GM23338 (cell line): ENCODE data around the gene TMC3. TPM values are rescaled to one million over a fixed set of nuclear protein-coding genes. Genes with fewer than 3 reads are reported as not detected.

Experiments used
- ATAC-seq: fragments of 200-7000 bp; cut with Tn5 transposase; 3 replicates; pipeline ENCODE4 v1.9.1; 2020
- DNase-seq: peaks from one replicate; pipeline ENCODE4 v3.0.0-alpha.2; 2015; ENCODE audit warnings: low spot score
- H2AFZ ChIP-seq: fragments of 200-600 bp; sonication (generic); 2 replicates; pipeline ENCODE4 v1.8.0; 2016; ENCODE audit warnings: antibody characterized with exemption, mild to moderate bottlenecking, moderate library complexity
- H3F3A ChIP-seq: fragments of 200-600 bp; sonication (generic); replicated peaks from 2 replicates; pipeline ENCODE4 v1.8.0; 2017; ENCODE audit warnings: antibody characterized with exemption, mixed run types, low read depth
- H3K27ac ChIP-seq: fragments of 200-600 bp; sonication (generic); 2 replicates; pipeline ENCODE4 v1.6.1; 2016; ENCODE audit warnings: low read depth
- H3K27me3 ChIP-seq: fragments of 200-600 bp; sonication (generic); 2 replicates; pipeline ENCODE4 v1.8.0; 2016; ENCODE audit warnings: mild to moderate bottlenecking, mixed run types, moderate library complexity; ENCODE audit not compliant: insufficient read depth
- H3K36me3 ChIP-seq: fragments of 200-600 bp; sonication (generic); 2 replicates; pipeline ENCODE4 v1.8.0; 2016; ENCODE audit warnings: mild to moderate bottlenecking; ENCODE audit not compliant: insufficient read depth
- H3K4me1 ChIP-seq: fragments of 200-600 bp; sonication (generic); 2 replicates; pipeline ENCODE4 v1.8.0; 2016; ENCODE audit warnings: mild to moderate bottlenecking, moderate library complexity; ENCODE audit not compliant: insufficient read depth
- H3K4me2 ChIP-seq: fragments of 200-600 bp; sonication (generic); 2 replicates; pipeline ENCODE4 v1.7.1; 2017; ENCODE audit warnings: mixed run types
- H3K4me3 ChIP-seq: fragments of 200-600 bp; sonication (generic); 2 replicates; pipeline ENCODE4 v1.6.1; 2016; ENCODE audit warnings: mixed run types
- H3K79me2 ChIP-seq: fragments of 200-600 bp; sonication (generic); replicated peaks from 2 replicates; pipeline ENCODE4 v1.8.0; 2017; ENCODE audit warnings: mild to moderate bottlenecking; ENCODE audit not compliant: insufficient read depth
- H3K9me2 ChIP-seq: fragments of 200-600 bp; sonication (generic); 2 replicates; pipeline ENCODE4 v1.8.0; 2017; ENCODE audit not compliant: insufficient read depth
- H4K20me1 ChIP-seq: fragments of 200-600 bp; sonication (generic); replicated peaks from 2 replicates; pipeline ENCODE4 v1.8.0; 2017; ENCODE audit warnings: mild to moderate bottlenecking; ENCODE audit not compliant: insufficient read depth
- H3K27ac Mint-ChIP-seq: 2 replicates; pipeline ENCODE4 v1.8.0; 2020; ENCODE audit warnings: inconsistent platforms, mild to moderate bottlenecking, moderate library complexity, mixed read lengths
- H3K27me3 Mint-ChIP-seq: 3 replicates; pipeline ENCODE4 v1.8.0; 2022; ENCODE audit warnings: low read depth, mild to moderate bottlenecking, moderate library complexity, mixed read lengths, inconsistent platforms; ENCODE audit not compliant: insufficient read depth, poor library complexity
- H3K36me3 Mint-ChIP-seq: 3 replicates; pipeline ENCODE4 v1.8.0; 2021; ENCODE audit warnings: low read depth, mild to moderate bottlenecking, inconsistent platforms, moderate library complexity, mixed read lengths
- H3K4me1 Mint-ChIP-seq: 3 replicates; pipeline ENCODE4 v1.8.0; 2020; ENCODE audit warnings: mild to moderate bottlenecking, inconsistent platforms, mixed read lengths
- H3K4me3 Mint-ChIP-seq: 3 replicates; pipeline ENCODE4 v1.8.0; 2021; ENCODE audit warnings: moderate library complexity, mild to moderate bottlenecking, inconsistent platforms, mixed read lengths
- H3K9me3 Mint-ChIP-seq: 3 replicates; pipeline ENCODE4 v1.8.0; 2020; ENCODE audit warnings: moderate library complexity, mild to moderate bottlenecking, inconsistent platforms, mixed read lengths
- CREB1 ChIP-seq: fragments of 250-450 bp; sonication (Bioruptor Pico); IDR thresholded peaks from 2 replicates; pipeline ENCODE4 v1.5.0; 2020; ENCODE audit warnings: low read depth, mild to moderate bottlenecking, moderate library complexity
- EZH2 ChIP-seq: fragments of 200-600 bp; sonication (generic); IDR thresholded peaks from one replicate; pipeline ENCODE4 v1.8.0; 2017; ENCODE audit warnings: antibody characterized with exemption, mild to moderate bottlenecking, low read depth; ENCODE audit not compliant: unreplicated experiment
- EZH2phosphoT487 ChIP-seq: fragments of 200-600 bp; sonication (generic); IDR thresholded peaks from one replicate; pipeline ENCODE4 v1.8.1; 2018; ENCODE audit warnings: antibody characterized with exemption; ENCODE audit not compliant: unreplicated experiment
- JUNB ChIP-seq: IDR thresholded peaks from one replicate; pipeline ENCODE4 v1.6.1; 2016; ENCODE audit warnings: antibody characterized with exemption; ENCODE audit not compliant: unreplicated experiment
- NANOG ChIP-seq: IDR thresholded peaks from 2 replicates; pipeline ENCODE4 v1.6.1; 2016; ENCODE audit warnings: antibody characterized with exemption, borderline replicate concordance
- POLR2AphosphoS5 ChIP-seq: IDR thresholded peaks from 2 replicates; pipeline ENCODE4 v1.6.1; 2016; ENCODE audit warnings: antibody characterized with exemption, low read depth
- STAT1 ChIP-seq: IDR thresholded peaks from one replicate; pipeline ENCODE4 v1.6.1; 2016; ENCODE audit warnings: antibody characterized with exemption; ENCODE audit not compliant: unreplicated experiment
- ZNF114 ChIP-seq: fragments of 250-450 bp; sonication (Bioruptor Pico); IDR thresholded peaks from 2 replicates; pipeline ENCODE4 v1.5.0; 2020; ENCODE audit warnings: mild to moderate bottlenecking, moderate library complexity
- ZNF331 ChIP-seq: fragments of 250-450 bp; sonication (Bioruptor Pico); IDR thresholded peaks from 2 replicates; pipeline ENCODE4 v1.5.0; 2020; ENCODE audit warnings: low read depth, mild to moderate bottlenecking, moderate library complexity
- ZNF462 ChIP-seq: fragments of 250-450 bp; sonication (Bioruptor Pico); IDR thresholded peaks from 2 replicates; pipeline ENCODE4 v1.5.0; 2020; ENCODE audit warnings: mild to moderate bottlenecking, moderate library complexity
- polyA plus RNA-seq: library from polyadenylated mRNA; unstranded; fragments of >200 nt; fragmentation: Nextera tagmentation; extraction: Ambion mirVana; gene quantifications from 2 replicates; pipeline ENCODE4 v1.2.1, GENCODE V29; 2016
- total RNA-seq: library from RNA; depleted of rRNA; stranded (reverse); fragments of >200 nt; shearing (Covaris generic); gene quantifications from 2 replicates; pipeline ENCODE4 v1.2.3, GENCODE V29; 2014
- TF ChIP-seq, protein P1 (sequence below), 2 experiments: fragments of 200-600 bp in 1 of 2; sonication (generic) in 1 of 2; conservative IDR thresholded peaks; 2 replicates each; pipeline versions ENCODE4 v1.5.1 to v1.6.1; 2016 to 2017; ENCODE audit warnings: antibody characterized with exemption in 2 of 2, low read depth in 2 of 2, mild to moderate bottlenecking in 2 of 2, moderate library complexity in 1 of 2
- TF ChIP-seq, protein P2 (sequence below): IDR thresholded peaks from 2 replicates; pipeline ENCODE4 v1.6.1; 2016; ENCODE audit warnings: antibody characterized with exemption
- TF ChIP-seq, protein P3 (sequence below): IDR thresholded peaks from one replicate; pipeline ENCODE4 v1.6.1; 2018; ENCODE audit warnings: antibody characterized with exemption; ENCODE audit not compliant: unreplicated experiment

The TMC3 gene
- total and polyA plus RNA-seq, 2 experiments from 2014 or later, result 0.10 TPM; not detected in 1

DNA sequence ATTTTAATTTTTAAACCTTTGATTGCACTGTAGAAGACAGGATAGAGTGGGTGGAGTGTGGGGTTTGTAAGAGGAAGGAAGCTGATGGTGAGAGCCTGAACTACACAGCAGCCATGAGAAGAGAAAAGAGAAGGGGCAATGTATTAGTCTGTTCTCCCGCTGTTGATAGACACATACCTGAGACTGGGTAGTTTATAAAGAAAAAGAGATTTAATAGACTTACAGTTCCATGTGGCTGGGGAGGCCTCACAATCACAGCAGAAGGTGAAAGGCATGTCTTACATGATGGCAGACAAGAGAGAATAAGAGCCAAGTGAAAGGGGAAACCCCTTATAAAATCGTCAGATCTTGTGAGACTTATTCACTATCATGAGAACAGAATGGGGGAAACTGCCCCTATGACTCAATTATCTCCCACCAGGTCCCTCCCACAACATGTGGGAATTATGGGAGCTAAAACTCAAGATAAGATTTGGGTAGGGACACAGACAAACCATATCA lies 87.3 kb downstream of the TMC3 start:
- Mint-ChIP-seq H3K4me1 (no peaks in the 10 kb centered on the region), H3K9me3 (no peaks in the 10 kb centered on the region), H3K36me3 (no peaks in the 10 kb centered on the region), H3K27ac (no peak overlapping the region), H3K27me3 (peaks cover 3% of the 10 kb centered on the region), H3K4me3 (no peak overlapping the region)
- no peaks in the 10 kb centered on the region for H3K9me2 ChIP-seq
- no peaks in the 10 kb centered on the region for H3K36me3 ChIP-seq
- no peaks in the 10 kb centered on the region for H3K79me2 ChIP-seq
- H3F3A ChIP-seq, result no peaks in the 10 kb centered on the region
- H3K4me2 ChIP-seq, result no peak overlapping the region
- H2AFZ ChIP-seq, result no peak overlapping the region
- DNase-seq (no peak), ATAC-seq (no peak)
- no peaks in the 10 kb centered on the region for H4K20me1 ChIP-seq
- TF ChIP-seq EZH2phosphoT487 (no peak), CREB1 (no peak), STAT1 (no peak), EZH2 (no peak), ZNF114 (CRISPR knock-in tag) (no peak), JUNB (no peak), POLR2AphosphoS5 (no peak), ZNF462 (no peak), NANOG (no peak), ZNF331 (no peak)
- TF ChIP-seq, protein P1, sequence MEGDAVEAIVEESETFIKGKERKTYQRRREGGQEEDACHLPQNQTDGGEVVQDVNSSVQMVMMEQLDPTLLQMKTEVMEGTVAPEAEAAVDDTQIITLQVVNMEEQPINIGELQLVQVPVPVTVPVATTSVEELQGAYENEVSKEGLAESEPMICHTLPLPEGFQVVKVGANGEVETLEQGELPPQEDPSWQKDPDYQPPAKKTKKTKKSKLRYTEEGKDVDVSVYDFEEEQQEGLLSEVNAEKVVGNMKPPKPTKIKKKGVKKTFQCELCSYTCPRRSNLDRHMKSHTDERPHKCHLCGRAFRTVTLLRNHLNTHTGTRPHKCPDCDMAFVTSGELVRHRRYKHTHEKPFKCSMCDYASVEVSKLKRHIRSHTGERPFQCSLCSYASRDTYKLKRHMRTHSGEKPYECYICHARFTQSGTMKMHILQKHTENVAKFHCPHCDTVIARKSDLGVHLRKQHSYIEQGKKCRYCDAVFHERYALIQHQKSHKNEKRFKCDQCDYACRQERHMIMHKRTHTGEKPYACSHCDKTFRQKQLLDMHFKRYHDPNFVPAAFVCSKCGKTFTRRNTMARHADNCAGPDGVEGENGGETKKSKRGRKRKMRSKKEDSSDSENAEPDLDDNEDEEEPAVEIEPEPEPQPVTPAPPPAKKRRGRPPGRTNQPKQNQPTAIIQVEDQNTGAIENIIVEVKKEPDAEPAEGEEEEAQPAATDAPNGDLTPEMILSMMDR (conservative IDR thresholded peaks at IDR 0.05; ENCODE audit: low read depth in 2 of 2), result no peak
- TF ChIP-seq, protein P2, sequence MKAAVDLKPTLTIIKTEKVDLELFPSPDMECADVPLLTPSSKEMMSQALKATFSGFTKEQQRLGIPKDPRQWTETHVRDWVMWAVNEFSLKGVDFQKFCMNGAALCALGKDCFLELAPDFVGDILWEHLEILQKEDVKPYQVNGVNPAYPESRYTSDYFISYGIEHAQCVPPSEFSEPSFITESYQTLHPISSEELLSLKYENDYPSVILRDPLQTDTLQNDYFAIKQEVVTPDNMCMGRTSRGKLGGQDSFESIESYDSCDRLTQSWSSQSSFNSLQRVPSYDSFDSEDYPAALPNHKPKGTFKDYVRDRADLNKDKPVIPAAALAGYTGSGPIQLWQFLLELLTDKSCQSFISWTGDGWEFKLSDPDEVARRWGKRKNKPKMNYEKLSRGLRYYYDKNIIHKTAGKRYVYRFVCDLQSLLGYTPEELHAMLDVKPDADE, result no peak
- TF ChIP-seq, protein P3, sequence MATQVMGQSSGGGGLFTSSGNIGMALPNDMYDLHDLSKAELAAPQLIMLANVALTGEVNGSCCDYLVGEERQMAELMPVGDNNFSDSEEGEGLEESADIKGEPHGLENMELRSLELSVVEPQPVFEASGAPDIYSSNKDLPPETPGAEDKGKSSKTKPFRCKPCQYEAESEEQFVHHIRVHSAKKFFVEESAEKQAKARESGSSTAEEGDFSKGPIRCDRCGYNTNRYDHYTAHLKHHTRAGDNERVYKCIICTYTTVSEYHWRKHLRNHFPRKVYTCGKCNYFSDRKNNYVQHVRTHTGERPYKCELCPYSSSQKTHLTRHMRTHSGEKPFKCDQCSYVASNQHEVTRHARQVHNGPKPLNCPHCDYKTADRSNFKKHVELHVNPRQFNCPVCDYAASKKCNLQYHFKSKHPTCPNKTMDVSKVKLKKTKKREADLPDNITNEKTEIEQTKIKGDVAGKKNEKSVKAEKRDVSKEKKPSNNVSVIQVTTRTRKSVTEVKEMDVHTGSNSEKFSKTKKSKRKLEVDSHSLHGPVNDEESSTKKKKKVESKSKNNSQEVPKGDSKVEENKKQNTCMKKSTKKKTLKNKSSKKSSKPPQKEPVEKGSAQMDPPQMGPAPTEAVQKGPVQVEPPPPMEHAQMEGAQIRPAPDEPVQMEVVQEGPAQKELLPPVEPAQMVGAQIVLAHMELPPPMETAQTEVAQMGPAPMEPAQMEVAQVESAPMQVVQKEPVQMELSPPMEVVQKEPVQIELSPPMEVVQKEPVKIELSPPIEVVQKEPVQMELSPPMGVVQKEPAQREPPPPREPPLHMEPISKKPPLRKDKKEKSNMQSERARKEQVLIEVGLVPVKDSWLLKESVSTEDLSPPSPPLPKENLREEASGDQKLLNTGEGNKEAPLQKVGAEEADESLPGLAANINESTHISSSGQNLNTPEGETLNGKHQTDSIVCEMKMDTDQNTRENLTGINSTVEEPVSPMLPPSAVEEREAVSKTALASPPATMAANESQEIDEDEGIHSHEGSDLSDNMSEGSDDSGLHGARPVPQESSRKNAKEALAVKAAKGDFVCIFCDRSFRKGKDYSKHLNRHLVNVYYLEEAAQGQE, result no peak
- no peak overlapping the region for H3K4me3 ChIP-seq
- no peaks in the 10 kb centered on the region for H3K4me1 ChIP-seq
- no peaks in the 10 kb centered on the region for H3K27me3 ChIP-seq
- no peak overlapping the region for H3K27ac ChIP-seq
